ENCODE data around the gene KCNA5. TPM values are rescaled to one million over a fixed set of nuclear protein-coding genes. Genes with fewer than 3 reads are reported as not detected.

Gene KCNA5
- polyA plus RNA-seq, 4 donors: 0.30 to 3.1 TPM; not detected in 2

DNA sequence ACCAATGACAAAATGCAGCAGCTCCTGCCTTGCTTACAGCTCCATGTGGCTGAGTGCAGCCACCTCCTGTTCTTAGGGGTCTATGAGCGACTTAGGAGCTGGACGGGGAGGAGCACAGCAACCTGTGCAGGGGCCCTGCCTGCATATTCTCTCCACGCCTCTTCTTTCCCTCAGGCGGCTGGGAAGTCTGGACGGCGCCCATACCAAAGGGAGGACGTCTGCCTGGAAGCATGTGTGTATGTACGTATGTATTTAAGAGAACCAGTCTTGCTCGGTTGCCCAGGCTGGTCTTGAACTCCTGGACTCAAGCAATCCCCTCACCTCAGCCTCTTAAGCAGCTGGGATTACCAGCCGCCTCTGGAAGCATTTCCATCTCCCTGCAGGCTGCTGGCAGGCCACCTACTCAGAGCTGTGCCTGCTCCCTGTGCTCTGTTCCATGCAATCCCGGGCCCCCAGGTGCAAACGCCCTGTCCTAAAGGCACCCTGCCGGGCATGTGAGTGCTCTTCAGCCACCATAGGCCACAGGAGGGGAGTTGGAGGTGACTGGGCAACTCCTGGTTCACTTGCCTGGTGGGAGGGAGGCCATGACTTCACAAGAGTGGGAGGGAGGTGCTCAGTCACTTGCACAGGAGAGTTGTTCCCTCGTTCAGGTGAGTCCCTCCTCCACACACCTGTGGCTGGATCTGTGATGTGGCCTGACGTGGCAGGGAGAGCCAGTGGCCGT lies 44.3 kb downstream of the KCNA5 start:
- no peaks in the 10 kb centered on the region for H3K4me1 ChIP-seq (ENCODE audit: control insufficient read depth in 3 of 3, insufficient read depth in 2 of 3, low read depth in 1 of 3, low read length in 2 of 3)
- H3K36me3 ChIP-seq (ENCODE audit: control insufficient read depth in 3 of 3, insufficient read depth in 2 of 3, low read depth in 1 of 3, low read length in 3 of 3): no peaks in the 10 kb centered on the region
- FAIRE-seq (no peak), DNase-seq (no peak)
- H3K9me3 ChIP-seq (ENCODE audit: control insufficient read depth in 2 of 2, insufficient read depth in 1 of 2, low read depth in 1 of 2, low read length in 1 of 2): no peaks in the 10 kb centered on the region
- no peak overlapping the region for H3K27ac ChIP-seq (ENCODE audit: low read depth in 1 of 3, low read length in 2 of 3)
- H3K4me3 ChIP-seq (ENCODE audit: low read depth in 1 of 3, low read length in 3 of 3): no peak overlapping the region
- H3K27me3 ChIP-seq (ENCODE audit: control insufficient read depth in 3 of 3, insufficient read depth in 3 of 3, low read length in 3 of 3): no peaks in the 10 kb centered on the region
- WGBS, 3 donors: 69 to 74% (median 69%) methylated on average over 16 of the region's 16 CpGs

DNA sequence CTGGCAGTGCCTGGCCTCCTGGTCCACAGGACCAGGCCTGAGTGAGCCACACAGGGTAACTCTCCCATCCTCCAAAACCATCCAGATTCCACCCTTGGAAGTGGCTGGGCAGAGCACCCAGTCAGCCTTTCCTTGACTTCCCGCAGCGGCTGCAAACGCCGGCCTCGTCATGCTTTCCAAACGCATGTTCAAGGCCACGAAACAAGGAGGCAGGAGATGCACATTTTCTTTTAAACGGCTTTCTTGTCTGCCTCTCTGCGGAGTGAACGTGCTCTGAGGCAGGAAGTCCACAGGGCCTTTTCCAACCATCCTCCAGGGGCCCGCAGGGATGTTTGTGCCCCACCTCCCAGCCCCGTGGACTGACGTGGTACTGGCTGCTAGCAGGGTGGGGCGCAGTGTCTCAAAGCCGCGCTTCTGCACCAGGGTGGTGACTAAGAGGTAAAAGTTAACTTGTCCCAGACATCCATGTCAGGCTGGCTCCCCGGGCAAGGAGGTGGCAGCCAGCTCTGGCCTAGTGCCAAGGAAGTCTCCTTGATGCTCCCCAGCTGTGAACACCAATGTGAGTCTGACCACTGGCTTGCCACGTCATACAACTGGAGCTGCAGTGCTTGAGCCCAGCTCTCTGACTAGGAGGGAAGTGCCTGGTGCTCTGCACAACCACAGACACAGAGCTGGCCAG lies 45.0 kb downstream of the KCNA5 start:
- H3K4me3 ChIP-seq (ENCODE audit: low read depth in 1 of 3, low read length in 3 of 3): no peak overlapping the region
- no peaks in the 10 kb centered on the region for H3K27me3 ChIP-seq (ENCODE audit: control insufficient read depth in 3 of 3, insufficient read depth in 3 of 3, low read length in 3 of 3)
- H3K36me3 ChIP-seq (ENCODE audit: control insufficient read depth in 3 of 3, insufficient read depth in 2 of 3, low read depth in 1 of 3, low read length in 3 of 3): no peaks in the 10 kb centered on the region
- no peaks in the 10 kb centered on the region for H3K4me1 ChIP-seq (ENCODE audit: control insufficient read depth in 3 of 3, insufficient read depth in 2 of 3, low read depth in 1 of 3, low read length in 2 of 3)
- H3K27ac ChIP-seq (ENCODE audit: low read depth in 1 of 3, low read length in 2 of 3): no peak overlapping the region
- no peak for FAIRE-seq
- 70 to 72% (median 70%) methylated on average over 18 of the region's 18 CpGs for WGBS, 3 donors
- H3K9me3 ChIP-seq (ENCODE audit: control insufficient read depth in 2 of 2, insufficient read depth in 1 of 2, low read depth in 1 of 2, low read length in 1 of 2): no peaks in the 10 kb centered on the region
- DNase-seq: no peak

DNA sequence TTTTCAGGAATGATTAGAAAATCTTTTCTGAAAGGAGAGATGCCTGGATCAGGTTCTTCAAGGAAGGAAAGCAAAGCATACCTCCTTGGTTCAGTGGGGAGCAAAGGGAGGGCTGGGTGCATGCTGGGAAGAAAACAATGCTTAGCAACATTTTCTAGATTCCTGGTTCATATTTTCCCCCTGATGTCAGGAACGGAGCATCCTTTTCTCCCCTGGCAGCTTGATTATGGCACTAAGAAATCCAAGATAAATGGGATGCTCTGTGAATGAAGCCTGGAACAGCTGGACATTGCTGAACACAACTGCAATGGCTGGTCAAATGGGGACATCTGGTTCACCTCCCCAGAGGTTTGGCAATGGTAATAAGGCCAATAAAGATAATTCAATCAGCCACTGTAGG lies 50.9 kb downstream of the KCNA5 start:
- no peaks in the 10 kb centered on the region for H3K36me3 ChIP-seq (ENCODE audit: control insufficient read depth in 3 of 3, insufficient read depth in 2 of 3, low read depth in 1 of 3, low read length in 3 of 3)
- FAIRE-seq: no peak
- H3K9me3 ChIP-seq (ENCODE audit: control insufficient read depth in 2 of 2, insufficient read depth in 1 of 2, low read depth in 1 of 2, low read length in 1 of 2): no peaks in the 10 kb centered on the region
- H3K4me3 ChIP-seq (ENCODE audit: low read depth in 1 of 3, low read length in 3 of 3): no peak overlapping the region
- H3K27ac ChIP-seq (ENCODE audit: low read depth in 1 of 3, low read length in 2 of 3): no peak overlapping the region
- peaks cover 0 to 4% (median 0%) of the 10 kb centered on the region in 3 donors for H3K27me3 ChIP-seq (ENCODE audit: control insufficient read depth in 3 of 3, insufficient read depth in 3 of 3, low read length in 3 of 3)
- DNase-seq: no peak
- WGBS, 3 donors: 29 to 60% (median 52%) methylated on average over 1 of the region's 1 CpG
- no peaks in the 10 kb centered on the region for H3K4me1 ChIP-seq (ENCODE audit: control insufficient read depth in 3 of 3, insufficient read depth in 2 of 3, low read depth in 1 of 3, low read length in 2 of 3)

DNA sequence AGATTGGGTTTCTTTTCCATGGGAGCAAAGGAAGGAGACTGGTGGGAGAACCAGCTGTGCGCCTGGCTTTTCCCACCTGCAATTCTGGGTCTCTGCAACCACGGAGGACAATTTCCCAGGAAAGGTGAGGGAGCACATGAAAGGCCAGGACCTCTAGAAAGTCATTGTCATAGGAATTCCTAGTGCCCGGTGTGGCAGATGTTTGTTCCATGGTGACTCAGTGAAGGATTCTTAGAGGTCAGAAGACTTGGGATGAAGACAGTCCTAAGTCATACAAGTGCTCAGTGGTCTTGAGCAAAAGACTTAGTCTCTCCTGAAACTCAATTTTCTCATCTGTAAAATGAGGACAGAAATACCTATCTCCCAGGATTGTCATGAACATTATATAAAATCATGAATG lies 51.3 kb downstream of the KCNA5 start:
- no peak overlapping the region for H3K27ac ChIP-seq (ENCODE audit: low read depth in 1 of 3, low read length in 2 of 3)
- H3K27me3 ChIP-seq (ENCODE audit: control insufficient read depth in 3 of 3, insufficient read depth in 3 of 3, low read length in 3 of 3): peaks cover 0 to 4% (median 0%) of the 10 kb centered on the region in 3 donors
- no peaks in the 10 kb centered on the region for H3K36me3 ChIP-seq (ENCODE audit: control insufficient read depth in 3 of 3, insufficient read depth in 2 of 3, low read depth in 1 of 3, low read length in 3 of 3)
- no peak for DNase-seq
- no peaks in the 10 kb centered on the region for H3K4me1 ChIP-seq (ENCODE audit: control insufficient read depth in 3 of 3, insufficient read depth in 2 of 3, low read depth in 1 of 3, low read length in 2 of 3)
- H3K9me3 ChIP-seq (ENCODE audit: control insufficient read depth in 2 of 2, insufficient read depth in 1 of 2, low read depth in 1 of 2, low read length in 1 of 2): no peaks in the 10 kb centered on the region
- 80 to 81% (median 80%) methylated on average over 3 of the region's 3 CpGs for WGBS, 3 donors
- no peak for FAIRE-seq
- no peak overlapping the region for H3K4me3 ChIP-seq (ENCODE audit: low read depth in 1 of 3, low read length in 3 of 3)

Other genes with a start within 250 kb of the KCNA5 start
- under 1 TPM in 2 of 4 donors, not detected in 2; 0.01 to 0.07 TPM for gene KCNA1, start 134.0 kb upstream of the KCNA5 start, polyA plus RNA-seq